Loucy (cell line): ENCODE measurements around the gene BTBD3.

Experiments used
- CTCF ChIP-seq: fragments of 200-600 bp; sonication (generic); conservative IDR thresholded peaks from 2 replicates; pipeline ENCODE4 v1.5.1; 2014; ENCODE audit warnings: mild to moderate bottlenecking, antibody characterized with exemption, low read length
- EZH2phosphoT487 ChIP-seq: fragments of 200-600 bp; IDR thresholded peaks from 2 replicates; pipeline ENCODE4 v1.6.1; 2018; ENCODE audit warnings: antibody characterized with exemption, mild to moderate bottlenecking, moderate library complexity, borderline replicate concordance

GRCh38 chr20:11869641-11870040, 48.1 kb upstream of the BTBD3 start:
- TF ChIP-seq CTCF (no peak), EZH2phosphoT487 (no peak)
